Activated T-cell treated with anti-CD3 and anti-CD28 coated beads, Interleukin-2, amount 50 U/mL, for 4 hours (primary cell): ENCODE data around the gene OR5AS1. TPM values are rescaled to one million over a fixed set of nuclear protein-coding genes. Genes with fewer than 3 reads are reported as not detected.
"Not testable (repeated sequence)": the region's sequence is repeated elsewhere in the genome, so short reads cannot be mapped to it uniquely, and the experiment has no call there.

ENCODE experiments used
- ATAC-seq, 2 donors: fragments of 200-7000 bp; cut with Tn5 transposase; one replicate each; pipeline ENCODE4 v1.10.0; 2021
- DNase-seq: peaks from one replicate; pipeline ENCODE4 v3.0.0-alpha.2; 2020
- H3K27me3 Mint-ChIP-seq: one replicate; pipeline ENCODE4 v1.8.0; 2021; ENCODE audit warnings: low read depth, mixed read lengths
- H3K36me3 Mint-ChIP-seq: one replicate; pipeline ENCODE4 v1.8.0; 2022; ENCODE audit warnings: mixed read lengths; ENCODE audit not compliant: insufficient read depth
- H3K4me1 Mint-ChIP-seq: one replicate; pipeline ENCODE4 v1.8.0; 2021; ENCODE audit warnings: low read depth, mixed read lengths
- H3K4me3 Mint-ChIP-seq: one replicate; pipeline ENCODE4 v1.8.0; 2021; ENCODE audit warnings: mild to moderate bottlenecking, moderate library complexity, mixed read lengths
- H3K9me3 Mint-ChIP-seq: one replicate; pipeline ENCODE4 v1.8.0; 2021; ENCODE audit warnings: mixed read lengths
- total RNA-seq, 3 donors: library from RNA; stranded (reverse); gene quantifications; one replicate each; pipeline ENCODE4 v1.2.1, GENCODE V29; 2021

OR5AS1 gene
- total RNA-seq = not detected

DNA sequence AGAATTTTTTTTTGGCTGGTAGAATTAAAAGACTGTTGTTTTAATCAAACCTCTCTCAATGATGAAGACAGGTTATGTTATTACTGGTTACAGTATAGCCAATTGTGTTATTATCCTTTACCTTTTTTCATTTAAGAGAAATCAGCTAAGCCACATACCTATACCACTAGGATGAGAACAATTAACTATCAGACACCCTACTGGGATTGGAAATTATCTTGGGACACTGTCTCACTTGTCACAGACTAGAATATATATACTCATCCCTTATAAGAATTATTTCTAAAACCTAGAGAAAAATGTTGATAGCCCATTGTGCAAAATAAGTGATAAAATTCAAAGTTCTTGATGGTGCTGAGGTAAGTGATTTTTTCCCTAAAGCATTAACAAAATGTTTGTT lies at the start of gene OR5AS1:
Gene OR5AS1, plus strand, starts transcription at position 301 of the 400 bp plus-strand sequence. CDS start 2,765 bp downstream, outside the sequence.
- Mint-ChIP-seq H3K4me1 (no peaks in the 10 kb centered on the region), H3K4me3 (no peak within 1 kb of the TSS), H3K27me3 (no peaks in the 10 kb centered on the region), H3K36me3 (no peaks in the 10 kb centered on the region), H3K9me3 (peaks cover 21% of the 10 kb centered on the region)
- no peak for ATAC-seq
- no peak for DNase-seq

DNA sequence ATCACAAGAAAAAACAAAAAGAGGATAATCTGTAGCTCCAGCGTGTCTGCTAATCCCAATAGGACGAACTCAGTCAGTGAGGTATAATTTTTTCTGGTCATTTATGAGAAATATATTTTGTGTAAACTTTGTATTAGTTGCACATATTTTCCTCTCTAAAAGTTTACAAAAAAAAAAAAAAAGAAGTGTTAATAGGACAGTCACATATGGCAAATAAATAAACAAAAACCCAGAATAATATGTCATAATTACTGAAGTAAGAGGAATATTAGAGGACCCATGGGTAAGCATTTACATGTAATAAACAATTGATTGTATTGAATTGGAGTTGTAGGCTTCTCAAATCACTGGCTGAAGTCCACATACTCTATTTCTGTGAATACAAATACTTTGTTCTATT lies 32.9 kb upstream of the OR5AS1 start, which contains the start of gene OR5F1:
Gene OR5F1, minus strand, starts transcription at position 101 of the 400 bp plus-strand sequence. Its CDS starts 0 bp downstream, at position 101.
- H3K9me3 Mint-ChIP-seq = peaks cover 18% of the 10 kb centered on the region
- H3K27me3 Mint-ChIP-seq = no peaks in the 10 kb centered on the region
- no peak within 1 kb of the TSS for H3K4me3 Mint-ChIP-seq
- no peaks in the 10 kb centered on the region for H3K36me3 Mint-ChIP-seq
- DNase-seq = no peak
- no peak for ATAC-seq
- H3K4me1 Mint-ChIP-seq = no peaks in the 10 kb centered on the region

DNA sequence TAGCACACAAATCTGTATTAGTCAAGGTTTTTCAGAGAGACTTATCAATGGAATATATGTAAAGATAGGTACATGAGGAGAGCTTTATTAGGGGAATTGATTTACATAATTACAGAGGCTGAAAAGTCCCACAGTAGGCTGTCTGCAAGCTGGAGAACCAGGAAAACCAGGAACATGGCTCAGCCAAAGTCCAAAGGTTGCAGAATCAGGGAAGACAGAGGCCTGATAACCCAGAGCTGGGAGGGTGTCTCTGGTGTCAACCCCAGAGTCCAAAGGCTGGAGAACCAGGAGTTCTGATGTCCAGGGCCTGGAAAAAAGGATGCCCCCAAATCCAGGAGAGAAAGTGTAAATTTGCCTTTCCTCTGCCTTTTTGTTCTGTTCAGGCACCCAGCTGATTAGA lies 16.7 kb upstream of the OR5AS1 start:
- no peaks in the 10 kb centered on the region for H3K36me3 Mint-ChIP-seq
- H3K4me3 Mint-ChIP-seq = no peak overlapping the region
- no peaks in the 10 kb centered on the region for H3K27me3 Mint-ChIP-seq
- no peaks in the 10 kb centered on the region for H3K4me1 Mint-ChIP-seq
- peaks cover 16% of the 10 kb centered on the region for H3K9me3 Mint-ChIP-seq
- ATAC-seq (no peak), DNase-seq (no peak)

DNA sequence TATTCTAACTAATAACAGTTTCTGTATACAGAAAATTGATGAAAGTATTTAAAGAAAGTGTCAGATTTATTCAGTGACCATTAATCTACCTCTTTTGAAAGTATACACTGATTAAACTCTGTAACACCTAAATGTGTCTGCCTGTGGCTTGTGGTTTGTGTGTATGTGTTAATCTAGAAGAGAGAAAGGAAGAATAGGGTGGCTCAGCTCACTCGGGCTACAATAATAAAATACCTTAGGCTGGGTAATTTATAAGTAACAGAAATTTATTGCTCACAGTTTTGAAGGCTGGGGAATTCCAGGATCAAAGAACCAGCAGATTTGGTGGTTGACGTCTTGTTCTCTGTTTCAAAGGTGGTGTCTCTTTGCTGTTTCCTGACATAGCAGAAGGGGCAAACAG lies 13.6 kb upstream of the OR5AS1 start:
- H3K4me3 Mint-ChIP-seq = no peak overlapping the region
- DNase-seq (no peak), ATAC-seq (no peak)
- peaks cover 16% of the 10 kb centered on the region for H3K9me3 Mint-ChIP-seq
- no peaks in the 10 kb centered on the region for H3K27me3 Mint-ChIP-seq
- no peaks in the 10 kb centered on the region for H3K4me1 Mint-ChIP-seq
- H3K36me3 Mint-ChIP-seq = no peaks in the 10 kb centered on the region

DNA sequence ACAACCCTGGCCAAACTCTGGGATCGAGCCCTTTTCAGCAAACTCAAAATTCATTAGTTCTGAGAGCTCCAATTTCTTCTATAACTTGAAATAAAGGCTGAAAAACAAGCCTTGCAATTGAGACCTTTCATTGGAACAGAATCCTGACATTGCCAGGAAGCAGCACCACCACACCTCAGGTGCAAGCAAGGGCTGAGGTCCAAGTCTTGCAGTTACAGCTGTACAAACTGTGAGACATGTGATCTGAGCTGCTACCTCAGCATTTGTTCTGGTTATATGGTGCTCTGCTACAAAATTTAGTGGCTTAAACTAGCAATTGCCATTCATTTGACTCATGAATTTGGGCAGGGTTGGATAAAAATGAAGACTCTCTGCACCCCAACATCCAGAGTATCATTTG lies 18.1 kb downstream of the OR5AS1 start:
- Mint-ChIP-seq H3K27me3 (no peaks in the 10 kb centered on the region), H3K4me3 (no peak overlapping the region), H3K4me1 (no peaks in the 10 kb centered on the region), H3K9me3 (peaks cover 13% of the 10 kb centered on the region), H3K36me3 (no peaks in the 10 kb centered on the region)
- DNase-seq = no peak
- no peak for ATAC-seq

DNA sequence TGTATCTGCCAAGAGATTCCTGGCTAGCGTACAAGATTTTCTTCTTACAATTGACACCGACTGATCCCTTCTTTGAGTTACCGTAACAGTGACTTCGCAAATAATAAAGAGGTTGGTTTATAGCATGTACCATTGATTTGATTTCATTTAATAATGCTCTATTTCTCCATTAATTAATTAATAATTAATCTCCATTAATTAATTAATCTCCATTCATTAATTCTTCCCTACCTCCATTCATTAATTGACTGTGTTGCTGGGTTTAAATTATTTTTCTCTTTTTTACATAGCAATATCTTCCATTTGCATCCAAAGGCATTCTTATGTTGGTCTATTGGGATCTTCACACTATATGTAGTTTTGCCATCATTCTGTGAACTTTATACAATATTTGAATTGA lies 21.0 kb downstream of the OR5AS1 start:
- H3K4me3 Mint-ChIP-seq = no peak overlapping the region
- DNase-seq (no peak), ATAC-seq (no peak)
- no peaks in the 10 kb centered on the region for H3K27me3 Mint-ChIP-seq
- H3K36me3 Mint-ChIP-seq = no peaks in the 10 kb centered on the region
- H3K9me3 Mint-ChIP-seq = peaks cover 21% of the 10 kb centered on the region
- H3K4me1 Mint-ChIP-seq = no peaks in the 10 kb centered on the region

DNA sequence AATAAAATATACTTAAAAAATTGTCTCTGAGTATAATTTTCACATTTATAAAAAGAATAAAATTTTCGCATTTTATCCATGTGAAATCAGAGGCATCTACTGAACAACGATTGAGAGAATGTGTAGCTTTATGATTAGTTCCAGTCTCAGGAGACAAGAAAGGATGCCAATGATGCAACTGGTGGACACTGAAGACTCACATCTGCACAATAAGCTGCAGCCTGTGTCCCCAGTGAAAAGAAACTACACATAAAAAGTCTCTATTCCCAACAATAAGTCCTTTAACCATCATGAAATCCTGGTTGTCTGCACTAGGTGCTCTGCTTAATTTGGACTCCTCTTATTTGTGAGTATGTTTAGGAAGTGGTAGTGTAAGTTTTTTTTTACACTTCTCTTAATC lies 22.0 kb downstream of the OR5AS1 start:
- no peaks in the 10 kb centered on the region for H3K27me3 Mint-ChIP-seq
- H3K9me3 Mint-ChIP-seq = peaks cover 26% of the 10 kb centered on the region
- H3K4me3 Mint-ChIP-seq = no peak overlapping the region
- no peaks in the 10 kb centered on the region for H3K36me3 Mint-ChIP-seq
- no peak for DNase-seq
- ATAC-seq = no peak
- H3K4me1 Mint-ChIP-seq = no peaks in the 10 kb centered on the region

DNA sequence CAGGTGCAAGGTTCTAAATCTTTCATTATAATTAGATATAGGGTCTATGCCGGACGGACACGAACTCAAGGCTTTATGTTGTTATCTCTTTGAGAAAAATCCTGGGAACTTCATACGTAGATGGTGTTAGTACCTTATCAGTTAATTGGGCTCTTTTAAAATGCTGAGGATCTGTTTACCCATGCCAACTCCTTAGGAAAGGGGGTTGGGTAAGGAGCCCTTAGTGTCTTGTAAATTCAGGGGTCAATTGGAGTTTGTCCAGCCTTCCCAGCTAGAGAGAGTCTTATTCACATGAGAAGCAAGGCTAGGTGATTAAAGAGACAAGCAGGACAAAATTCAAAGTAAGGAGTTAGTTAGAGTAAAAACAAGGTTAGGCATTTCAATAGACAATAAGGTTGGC lies 28.9 kb downstream of the OR5AS1 start:
- not testable (repeated sequence) for H3K27me3 Mint-ChIP-seq, H3K36me3 Mint-ChIP-seq, H3K4me3 Mint-ChIP-seq, DNase-seq, H3K4me1 Mint-ChIP-seq, ATAC-seq
- peaks cover 47% of the 10 kb centered on the region for H3K9me3 Mint-ChIP-seq

DNA sequence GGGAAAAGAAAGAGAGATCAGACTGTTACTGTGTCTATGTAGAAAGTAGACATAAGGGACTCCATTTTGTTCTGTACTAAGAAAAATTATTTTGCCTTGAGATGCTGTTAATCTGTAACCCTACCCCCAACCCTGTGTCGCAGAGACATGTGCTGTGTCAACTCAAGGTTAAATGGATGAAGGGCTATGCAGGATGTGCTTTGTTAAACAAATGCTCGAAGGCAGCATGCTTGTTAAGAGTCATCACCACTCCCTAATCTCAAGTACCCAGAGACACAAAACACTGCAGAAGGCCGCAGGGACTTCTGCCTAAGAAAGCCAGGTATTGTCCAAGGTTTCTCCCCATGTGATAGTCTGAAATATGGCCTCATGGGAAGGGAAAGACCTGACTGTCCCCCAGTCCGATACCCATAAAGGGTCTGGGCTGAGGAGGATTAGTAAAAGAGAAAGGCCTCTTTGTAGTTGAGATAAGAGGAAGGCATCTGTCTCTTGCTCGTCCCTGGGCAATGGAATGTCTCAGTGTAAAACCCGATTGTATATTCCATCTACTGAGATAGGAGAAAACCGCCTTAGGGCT lies 30.3 kb downstream of the OR5AS1 start:
- DNase-seq, ATAC-seq, H3K4me3 Mint-ChIP-seq, H3K36me3 Mint-ChIP-seq, H3K27me3 Mint-ChIP-seq, H3K4me1 Mint-ChIP-seq: not testable (repeated sequence)
- peaks cover 35% of the 10 kb centered on the region for H3K9me3 Mint-ChIP-seq

DNA sequence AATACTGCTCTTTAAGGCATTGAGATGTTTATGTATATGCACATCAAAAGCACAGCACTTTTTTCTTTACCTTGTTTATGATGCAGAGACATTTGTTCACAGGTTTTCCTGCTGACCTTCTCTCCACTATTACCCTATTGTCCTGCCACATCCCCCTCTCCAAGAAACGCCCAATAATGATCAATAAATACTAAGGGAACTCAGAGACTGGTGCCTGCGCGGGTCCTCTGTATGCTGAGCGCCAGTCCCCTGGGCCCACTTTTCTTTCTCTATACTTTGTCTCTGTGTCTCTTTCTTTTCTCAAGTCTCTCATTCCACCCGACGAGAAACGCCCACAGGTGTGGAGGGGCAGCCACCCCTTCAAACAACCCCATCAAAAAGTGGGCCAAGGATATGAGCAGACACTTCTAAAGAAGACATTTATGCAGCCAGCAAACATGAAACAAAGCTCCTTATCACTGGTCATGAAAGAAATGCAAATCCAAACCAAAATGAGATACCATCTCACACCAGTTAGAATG lies 30.9 kb downstream of the OR5AS1 start:
- not testable (repeated sequence) for H3K4me3 Mint-ChIP-seq, DNase-seq, ATAC-seq, H3K27me3 Mint-ChIP-seq, H3K4me1 Mint-ChIP-seq, H3K36me3 Mint-ChIP-seq
- H3K9me3 Mint-ChIP-seq = peaks cover 34% of the 10 kb centered on the region

DNA sequence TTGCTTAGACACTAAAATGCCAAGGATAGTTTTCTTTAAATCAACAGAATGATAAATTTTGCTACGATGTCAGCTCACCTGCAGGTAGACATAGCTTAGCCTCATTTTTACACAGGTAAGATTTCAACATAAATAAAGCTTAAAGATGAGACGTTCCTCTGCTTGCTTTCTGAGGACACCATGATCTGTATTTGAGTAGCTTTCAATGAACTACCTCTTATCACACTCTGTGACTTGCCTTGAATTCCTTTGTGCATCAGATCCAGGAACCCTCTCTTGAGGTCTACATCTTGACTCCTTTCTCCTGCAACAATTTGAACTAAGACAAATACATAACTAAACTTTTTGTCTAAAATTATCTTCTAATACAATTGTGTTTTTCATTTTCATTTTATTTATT lies 39.5 kb downstream of the OR5AS1 start:
- Mint-ChIP-seq H3K36me3 (no peaks in the 10 kb centered on the region), H3K4me1 (no peaks in the 10 kb centered on the region), H3K4me3 (no peak overlapping the region), H3K27me3 (no peaks in the 10 kb centered on the region), H3K9me3 (peaks cover 22% of the 10 kb centered on the region)
- no peak for ATAC-seq
- no peak for DNase-seq

Other genes starting within 250 kb of the OR5AS1 start
- gene OR5D14, start 232.1 kb upstream of the OR5AS1 start, total RNA-seq = not detected
- gene OR5L1, start 216.3 kb upstream of the OR5AS1 start, total RNA-seq = not detected
- not detected for gene OR5D18, start 208.0 kb upstream of the OR5AS1 start, total RNA-seq
- not detected for gene OR5L2, start 200.4 kb upstream of the OR5AS1 start, total RNA-seq
- gene OR5D16, start 188.9 kb upstream of the OR5AS1 start, total RNA-seq = not detected
- not detected for gene TRIM51, start 144.4 kb upstream of the OR5AS1 start, total RNA-seq
- gene OR5W2, start 113.1 kb upstream of the OR5AS1 start, total RNA-seq = not detected
- not detected for gene OR5I1, start 91.3 kb upstream of the OR5AS1 start, total RNA-seq
- not detected for gene OR10AG1, start 57.7 kb upstream of the OR5AS1 start, total RNA-seq
- gene OR5F1, start 33.0 kb upstream of the OR5AS1 start, total RNA-seq = not detected
- gene OR8I2, start 65.7 kb downstream of the OR5AS1 start, total RNA-seq = not detected
- not detected for gene OR8H2, start 76.0 kb downstream of the OR5AS1 start, total RNA-seq
- gene OR8H3, start 94.7 kb downstream of the OR5AS1 start, total RNA-seq = not detected
- gene OR8J3, start 112.5 kb downstream of the OR5AS1 start, total RNA-seq = not detected
- not detected for gene OR8K5, start 132.7 kb downstream of the OR5AS1 start, total RNA-seq
- gene OR5J2, start 149.0 kb downstream of the OR5AS1 start, total RNA-seq = not detected
- gene OR5T2, start 206.6 kb downstream of the OR5AS1 start, total RNA-seq = not detected
- gene OR5T3, start 224.6 kb downstream of the OR5AS1 start, total RNA-seq = not detected
- gene OR5T1, start 246.5 kb downstream of the OR5AS1 start, total RNA-seq = not detected